Hepatocyte (in vitro differentiated cells): ENCODE measurements around the gene RAP1A. TPM values are rescaled to one million over a fixed set of nuclear protein-coding genes. Genes with fewer than 3 reads are reported as not detected.

Source experiments
- DNase-seq: peaks from one replicate; pipeline ENCODE4 v3.0.0-alpha.2; 2016; ENCODE audit warnings: low spot score
- H2AFZ ChIP-seq: fragments of 200-600 bp; sonication (generic); 2 replicates; pipeline ENCODE4 v1.6.0; 2016; ENCODE audit warnings: antibody characterized with exemption, mild to moderate bottlenecking
- H3K27ac ChIP-seq: fragments of 200-600 bp; sonication (generic); 2 replicates; pipeline ENCODE4 v1.5.1; 2016; ENCODE audit warnings: mild to moderate bottlenecking
- H3K27me3 ChIP-seq: fragments of 200-600 bp; sonication (generic); 2 replicates; pipeline ENCODE4 v1.6.1; 2016
- H3K36me3 ChIP-seq: fragments of 200-600 bp; sonication (generic); replicated peaks from 2 replicates; pipeline ENCODE4 v1.5.1; 2016; ENCODE audit warnings: low read depth; ENCODE audit not compliant: insufficient read depth
- H3K4me1 ChIP-seq: fragments of 200-600 bp; sonication (generic); 2 replicates; pipeline ENCODE4 v1.5.1; 2016; ENCODE audit warnings: mild to moderate bottlenecking, moderate library complexity; ENCODE audit not compliant: insufficient read depth
- H3K4me2 ChIP-seq: fragments of 200-600 bp; sonication (generic); 2 replicates; pipeline ENCODE4 v1.6.0; 2016
- H3K4me3 ChIP-seq: fragments of 200-600 bp; sonication (generic); 2 replicates; pipeline ENCODE4 v1.5.1; 2016; ENCODE audit warnings: mild to moderate bottlenecking
- H3K79me2 ChIP-seq: fragments of 200-600 bp; sonication (generic); 2 replicates; pipeline ENCODE4 v1.6.0; 2017; ENCODE audit warnings: mild to moderate bottlenecking
- H3K9me2 ChIP-seq: fragments of 200-600 bp; sonication (generic); replicated peaks from 2 replicates; pipeline ENCODE4 v1.6.0; 2017; ENCODE audit warnings: mild to moderate bottlenecking; ENCODE audit not compliant: insufficient read depth
- H3K9me3 ChIP-seq: fragments of 200-600 bp; sonication (generic); 2 replicates; pipeline ENCODE4 v1.5.1; 2016; ENCODE audit warnings: low read depth, mild to moderate bottlenecking
- H4K20me1 ChIP-seq: fragments of 200-600 bp; sonication (generic); 2 replicates; pipeline ENCODE4 v1.6.0; 2016; ENCODE audit warnings: mild to moderate bottlenecking; ENCODE audit not compliant: insufficient read depth, poor library complexity, severe bottlenecking
- CTCF ChIP-seq: fragments of 200-600 bp; sonication (generic); IDR thresholded peaks from 2 replicates; pipeline ENCODE4 v1.5.1; 2016; ENCODE audit warnings: antibody characterized with exemption, mild to moderate bottlenecking; ENCODE audit not compliant: poor library complexity
- EZH2 ChIP-seq: fragments of 200-600 bp; sonication (generic); IDR thresholded peaks from 2 replicates; pipeline ENCODE4 v1.6.1; 2016; ENCODE audit warnings: antibody characterized with exemption, mild to moderate bottlenecking, borderline replicate concordance
- EZH2phosphoT487 ChIP-seq: fragments of 200-600 bp; sonication (generic); IDR thresholded peaks from one replicate; pipeline ENCODE4 v1.6.1; 2018; ENCODE audit warnings: antibody characterized with exemption, mild to moderate bottlenecking, low read depth, moderate library complexity; ENCODE audit not compliant: unreplicated experiment, severe bottlenecking
- WGBS: methylation state at CpG from one replicate; pipeline ENCODE4 v1.1.6; 2016; ENCODE audit warnings: low lambda C conversion rate; ENCODE audit errors: missing lambda C conversion rate; 5-methylcytosine and 5-hydroxymethylcytosine counted together
- polyA plus RNA-seq: library from polyadenylated mRNA; unstranded; fragments of >200 nt; fragmentation: Nextera tagmentation; extraction: Ambion mirVana; gene quantifications from 2 replicates; pipeline ENCODE4 v1.2.1, GENCODE V29; 2016
- total RNA-seq: library from RNA; depleted of rRNA; stranded (reverse); fragments of >200 nt; gene quantifications from 2 replicates; pipeline ENCODE4 v1.2.3, GENCODE V29; 2014

Gene RAP1A
- total and polyA plus RNA-seq, 2 experiments from 2014 or later = 48.8 to 49.6 TPM

GRCh38 chr1:111720977-111721786 is 101.6 kb downstream of the RAP1A start:
- H3K27me3 ChIP-seq = no peaks in the 10 kb centered on the region
- no peaks in the 10 kb centered on the region for H3K79me2 ChIP-seq
- no peak for DNase-seq
- no peak overlapping the region for H3K27ac ChIP-seq
- H3K9me3 ChIP-seq = no peaks in the 10 kb centered on the region
- 86% methylated on average over 10 of the region's 10 CpGs for WGBS
- no peaks in the 10 kb centered on the region for H4K20me1 ChIP-seq
- H3K9me2 ChIP-seq = no peaks in the 10 kb centered on the region
- H2AFZ ChIP-seq = no peak overlapping the region
- no peaks in the 10 kb centered on the region for H3K36me3 ChIP-seq
- TF ChIP-seq EZH2phosphoT487 = no peak
- no peaks in the 10 kb centered on the region for H3K4me1 ChIP-seq
- H3K4me3 ChIP-seq = no peak overlapping the region
- H3K4me2 ChIP-seq = no peak overlapping the region

GRCh38 chr1:111723091-111723806 is 103.7 kb downstream of the RAP1A start:
- H3K79me2 ChIP-seq = no peaks in the 10 kb centered on the region
- no peaks in the 10 kb centered on the region for H3K36me3 ChIP-seq
- no peaks in the 10 kb centered on the region for H3K9me3 ChIP-seq
- H3K27ac ChIP-seq = no peak overlapping the region
- no peak overlapping the region for H2AFZ ChIP-seq
- H3K9me2 ChIP-seq = no peaks in the 10 kb centered on the region
- no peak overlapping the region for H3K4me2 ChIP-seq
- WGBS = 83% methylated on average over 6 of the region's 7 CpGs
- no peak overlapping the region for H3K4me3 ChIP-seq
- no peak for TF ChIP-seq CTCF
- TF ChIP-seq EZH2phosphoT487 = no peak
- DNase-seq = no peak
- H4K20me1 ChIP-seq = no peaks in the 10 kb centered on the region
- no peaks in the 10 kb centered on the region for H3K4me1 ChIP-seq
- no peaks in the 10 kb centered on the region for H3K27me3 ChIP-seq

DNA sequence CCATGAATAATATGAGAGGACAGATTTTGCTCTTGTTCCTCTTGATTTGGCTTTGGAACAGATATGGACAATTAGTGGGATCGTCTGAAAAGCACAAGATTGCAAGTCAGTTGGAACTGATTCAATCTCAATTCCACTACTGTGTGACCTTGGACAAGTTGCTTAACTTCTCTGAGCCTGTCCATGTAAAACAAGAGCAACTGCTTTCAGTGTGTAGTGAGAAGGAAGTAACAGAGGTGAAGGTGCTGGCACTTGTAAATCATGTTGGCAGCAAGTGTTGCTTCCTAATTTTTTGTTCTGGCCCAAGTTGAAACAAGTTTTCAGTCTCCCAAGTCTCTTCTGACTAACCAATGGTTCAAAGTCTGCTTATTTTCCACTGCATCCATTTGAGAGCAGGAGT is 104.3 kb downstream of the RAP1A start:
- 89% methylated on average over 1 of the region's 1 CpG for WGBS
- no peak for DNase-seq
- H4K20me1 ChIP-seq = no peaks in the 10 kb centered on the region
- H3K9me2 ChIP-seq = no peaks in the 10 kb centered on the region
- TF ChIP-seq EZH2phosphoT487 = no peak
- TF ChIP-seq CTCF = no peak
- TF ChIP-seq EZH2 = no peak
- H3K4me3 ChIP-seq = no peak overlapping the region
- no peaks in the 10 kb centered on the region for H3K79me2 ChIP-seq
- no peak overlapping the region for H3K4me2 ChIP-seq
- H3K36me3 ChIP-seq = no peaks in the 10 kb centered on the region
- no peaks in the 10 kb centered on the region for H3K27me3 ChIP-seq
- H3K27ac ChIP-seq = no peak overlapping the region
- H3K9me3 ChIP-seq = no peaks in the 10 kb centered on the region
- H3K4me1 ChIP-seq = no peaks in the 10 kb centered on the region
- H2AFZ ChIP-seq = no peak overlapping the region

GRCh38 chr1:111725192-111725591 is 105.6 kb downstream of the RAP1A start:
- H3K4me2 ChIP-seq = no peak overlapping the region
- H2AFZ ChIP-seq = no peak overlapping the region
- no peaks in the 10 kb centered on the region for H3K9me3 ChIP-seq
- H3K9me2 ChIP-seq = no peaks in the 10 kb centered on the region
- no peak overlapping the region for H3K27ac ChIP-seq
- no peaks in the 10 kb centered on the region for H3K27me3 ChIP-seq
- no peak for DNase-seq
- no peaks in the 10 kb centered on the region for H3K36me3 ChIP-seq
- 58% methylated on average over 5 of the region's 5 CpGs for WGBS
- no peak overlapping the region for H3K4me3 ChIP-seq
- no peak for TF ChIP-seq EZH2phosphoT487
- no peak for TF ChIP-seq EZH2
- no peak for TF ChIP-seq CTCF
- H3K79me2 ChIP-seq = no peaks in the 10 kb centered on the region
- no peaks in the 10 kb centered on the region for H3K4me1 ChIP-seq
- H4K20me1 ChIP-seq = no peaks in the 10 kb centered on the region
